Astrocyte (in vitro differentiated cells and primary cell): ENCODE measurements around the gene LYRM2. TPM values are rescaled to one million over a fixed set of nuclear protein-coding genes. Genes with fewer than 3 reads are reported as not detected.

Experiments
- DNase-seq: peaks from one replicate; pipeline ENCODE4 v3.0.0-alpha.2; 2010; ENCODE audit warnings: low read depth
- FAIRE-seq: peaks from 2 replicates; lab custom pipeline; 2011; peaks lifted over from hg19 to GRCh38; lab: Jason Lieb, UNC
- H2AFZ ChIP-seq: 2 replicates; pipeline ENCODE4 v1.6.0; 2012; ENCODE audit warnings: low read depth, low read length, inconsistent platforms
- H3K27ac ChIP-seq: 2 replicates; pipeline ENCODE4 v1.5.1; 2011; ENCODE audit warnings: low read depth, low read length, inconsistent platforms
- H3K27me3 ChIP-seq: 2 replicates; pipeline ENCODE4 v1.6.0; 2011; ENCODE audit warnings: low read length, inconsistent platforms; ENCODE audit not compliant: insufficient read depth
- H3K36me3 ChIP-seq: 2 replicates; pipeline ENCODE4 v1.5.1; 2011; ENCODE audit warnings: low read length, inconsistent platforms; ENCODE audit not compliant: insufficient read depth
- H3K4me1 ChIP-seq: 2 replicates; pipeline ENCODE4 v1.5.1; 2011; ENCODE audit warnings: low read length, inconsistent platforms; ENCODE audit not compliant: insufficient read depth
- H3K4me2 ChIP-seq: 2 replicates; pipeline ENCODE4 v1.6.0; 2012; ENCODE audit warnings: low read length, inconsistent platforms
- H3K4me3 ChIP-seq: 2 replicates; pipeline ENCODE4 v1.5.1; 2011; ENCODE audit warnings: low read depth, mild to moderate bottlenecking, low read length, inconsistent platforms; ENCODE audit not compliant: insufficient read depth
- H3K79me2 ChIP-seq: 2 replicates; pipeline ENCODE4 v1.6.0; 2012; ENCODE audit warnings: mild to moderate bottlenecking, low read length, inconsistent platforms; ENCODE audit not compliant: insufficient read depth
- H3K9ac ChIP-seq: 2 replicates; pipeline ENCODE4 v1.6.0; 2012; ENCODE audit warnings: mild to moderate bottlenecking, low read length, inconsistent platforms
- H3K9me3 ChIP-seq: 2 replicates; pipeline ENCODE4 v1.5.1; 2012; ENCODE audit warnings: low read depth, mild to moderate bottlenecking, low read length, inconsistent platforms; ENCODE audit not compliant: insufficient read depth
- H4K20me1 ChIP-seq: 2 replicates; pipeline ENCODE4 v1.6.0; 2012; ENCODE audit warnings: low read length, inconsistent platforms; ENCODE audit not compliant: insufficient read depth
- H3K27ac Mint-ChIP-seq: one replicate; pipeline ENCODE4 v1.8.0; 2021; ENCODE audit warnings: mild to moderate bottlenecking, mixed read lengths; ENCODE audit not compliant: unreplicated experiment
- H3K27me3 Mint-ChIP-seq: one replicate; pipeline ENCODE4 v1.8.0; 2021; ENCODE audit warnings: low read depth, mixed read lengths; ENCODE audit not compliant: unreplicated experiment
- H3K36me3 Mint-ChIP-seq: one replicate; pipeline ENCODE4 v1.8.0; 2021; ENCODE audit warnings: low read depth, mixed read lengths; ENCODE audit not compliant: unreplicated experiment
- H3K4me1 Mint-ChIP-seq: one replicate; pipeline ENCODE4 v1.8.0; 2021; ENCODE audit warnings: low read depth, mixed read lengths; ENCODE audit not compliant: unreplicated experiment
- H3K4me3 Mint-ChIP-seq: one replicate; pipeline ENCODE4 v1.8.0; 2021; ENCODE audit warnings: mild to moderate bottlenecking, moderate library complexity, mixed read lengths; ENCODE audit not compliant: unreplicated experiment
- H3K9me3 Mint-ChIP-seq: one replicate; pipeline ENCODE4 v1.8.0; 2021; ENCODE audit warnings: mild to moderate bottlenecking, mixed read lengths; ENCODE audit not compliant: unreplicated experiment
- EZH2 ChIP-seq: IDR thresholded peaks from 2 replicates; pipeline ENCODE4 v1.6.1; 2012; ENCODE audit warnings: mild to moderate bottlenecking, low read length, inconsistent platforms; ENCODE audit not compliant: insufficient read depth
- total RNA-seq: library from RNA; stranded (reverse); gene quantifications from 2 replicates; pipeline ENCODE4 v1.2.1, GENCODE V29; 2021
- TF ChIP-seq, protein P1 (sequence below): IDR thresholded peaks from 2 replicates; pipeline ENCODE4 v1.5.1; 2011; ENCODE audit warnings: low read depth, mild to moderate bottlenecking, inconsistent platforms, low read length, moderate library complexity; ENCODE audit not compliant: insufficient read depth

Gene LYRM2
- total RNA-seq, 1 donor from 2014 or later: 39.2 TPM

- no peak for FAIRE-seq
Measured at GRCh38 chr6:89602166-89602565, 36.4 kb downstream of the LYRM2 start.

DNA sequence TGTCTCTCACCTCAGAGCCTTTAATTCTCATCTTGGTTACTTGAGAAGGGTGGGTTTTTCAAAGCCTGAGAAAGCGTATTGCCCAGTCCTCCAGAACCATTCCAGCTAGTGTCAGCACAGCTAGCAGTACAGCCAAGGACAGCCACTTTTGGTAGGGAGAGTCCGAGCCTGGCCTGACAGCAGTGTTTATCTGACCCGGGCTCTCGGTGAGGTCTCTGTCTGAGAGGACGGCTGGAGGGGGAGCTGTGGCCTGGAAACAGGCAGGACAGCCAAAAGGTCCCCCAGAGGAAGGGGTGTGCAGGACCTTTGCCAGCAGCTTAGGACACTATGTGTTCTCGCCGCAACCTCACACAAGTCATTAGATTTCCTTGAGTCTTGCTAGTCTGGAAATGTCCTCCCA is 38.8 kb downstream of the LYRM2 start:
- no peaks in the 10 kb centered on the region for H3K4me1 Mint-ChIP-seq
- H3K9me3 Mint-ChIP-seq: peaks cover 2% of the 10 kb centered on the region
- Histone ChIP-seq H3K4me3 (no peak overlapping the region), H4K20me1 (no peaks in the 10 kb centered on the region), H3K27ac (no peak overlapping the region), H3K36me3 (no peaks in the 10 kb centered on the region), H2AFZ (no peak overlapping the region), H3K9ac (no peak overlapping the region), H3K79me2 (no peaks in the 10 kb centered on the region), H3K4me2 (no peak overlapping the region), H3K27me3 (no peaks in the 10 kb centered on the region), H3K9me3 (no peaks in the 10 kb centered on the region), H3K4me1 (no peaks in the 10 kb centered on the region)
- no peaks in the 10 kb centered on the region for H3K27me3 Mint-ChIP-seq
- peaks cover 7% of the 10 kb centered on the region for H3K36me3 Mint-ChIP-seq
- no peak for DNase-seq
- FAIRE-seq: no peak
- no peak overlapping the region for H3K27ac Mint-ChIP-seq
- H3K4me3 Mint-ChIP-seq: no peak overlapping the region
- no peak for TF ChIP-seq EZH2
- TF ChIP-seq, protein P1, sequence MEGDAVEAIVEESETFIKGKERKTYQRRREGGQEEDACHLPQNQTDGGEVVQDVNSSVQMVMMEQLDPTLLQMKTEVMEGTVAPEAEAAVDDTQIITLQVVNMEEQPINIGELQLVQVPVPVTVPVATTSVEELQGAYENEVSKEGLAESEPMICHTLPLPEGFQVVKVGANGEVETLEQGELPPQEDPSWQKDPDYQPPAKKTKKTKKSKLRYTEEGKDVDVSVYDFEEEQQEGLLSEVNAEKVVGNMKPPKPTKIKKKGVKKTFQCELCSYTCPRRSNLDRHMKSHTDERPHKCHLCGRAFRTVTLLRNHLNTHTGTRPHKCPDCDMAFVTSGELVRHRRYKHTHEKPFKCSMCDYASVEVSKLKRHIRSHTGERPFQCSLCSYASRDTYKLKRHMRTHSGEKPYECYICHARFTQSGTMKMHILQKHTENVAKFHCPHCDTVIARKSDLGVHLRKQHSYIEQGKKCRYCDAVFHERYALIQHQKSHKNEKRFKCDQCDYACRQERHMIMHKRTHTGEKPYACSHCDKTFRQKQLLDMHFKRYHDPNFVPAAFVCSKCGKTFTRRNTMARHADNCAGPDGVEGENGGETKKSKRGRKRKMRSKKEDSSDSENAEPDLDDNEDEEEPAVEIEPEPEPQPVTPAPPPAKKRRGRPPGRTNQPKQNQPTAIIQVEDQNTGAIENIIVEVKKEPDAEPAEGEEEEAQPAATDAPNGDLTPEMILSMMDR: no peak

More at GRCh38 chr6:89602166-89602565, 36.4 kb downstream of the LYRM2 start:
- no peak for DNase-seq
- Histone ChIP-seq H3K9me3 (no peaks in the 10 kb centered on the region), H3K4me3 (no peak overlapping the region), H3K9ac (no peak overlapping the region), H3K27ac (no peak overlapping the region), H2AFZ (no peak overlapping the region), H3K4me1 (no peaks in the 10 kb centered on the region), H4K20me1 (no peaks in the 10 kb centered on the region), H3K79me2 (no peaks in the 10 kb centered on the region), H3K36me3 (no peaks in the 10 kb centered on the region), H3K4me2 (no peak overlapping the region), H3K27me3 (no peaks in the 10 kb centered on the region)
- Mint-ChIP-seq H3K27me3 (no peaks in the 10 kb centered on the region), H3K36me3 (peaks cover 3% of the 10 kb centered on the region), H3K4me1 (no peaks in the 10 kb centered on the region), H3K4me3 (no peak overlapping the region), H3K9me3 (peaks cover 2% of the 10 kb centered on the region), H3K27ac (no peak overlapping the region)
- no peak for TF ChIP-seq EZH2
- TF ChIP-seq, protein P1: no peak

DNA sequence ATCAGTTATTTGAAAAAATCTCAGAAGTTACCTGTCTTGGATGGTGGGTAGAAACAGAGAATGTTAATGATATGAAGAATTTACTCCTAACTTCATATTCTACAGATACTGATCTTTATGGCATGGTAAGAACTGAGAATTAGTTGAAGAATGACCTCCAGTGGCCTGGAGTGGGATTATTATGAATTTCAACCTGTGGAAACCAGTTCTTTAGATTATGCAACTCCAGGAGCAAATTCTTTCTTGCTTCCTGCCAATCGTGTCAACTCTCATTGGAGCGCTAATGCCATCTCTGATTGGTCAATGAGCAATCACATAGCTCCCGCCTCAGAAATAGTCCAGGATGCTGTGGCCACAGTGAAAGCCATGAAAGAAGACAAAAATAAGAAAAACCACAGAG is 40.6 kb downstream of the LYRM2 start:
- H3K27ac Mint-ChIP-seq: no peak overlapping the region
- Histone ChIP-seq H3K27ac (no peak overlapping the region), H3K9me3 (no peaks in the 10 kb centered on the region), H3K9ac (no peak overlapping the region), H3K4me2 (no peak overlapping the region), H3K4me1 (no peaks in the 10 kb centered on the region), H4K20me1 (no peaks in the 10 kb centered on the region), H3K4me3 (no peak overlapping the region), H2AFZ (no peak overlapping the region), H3K79me2 (no peaks in the 10 kb centered on the region), H3K27me3 (no peaks in the 10 kb centered on the region), H3K36me3 (no peaks in the 10 kb centered on the region)
- DNase-seq (peak; percentile 12), FAIRE-seq (no peak)
- H3K4me1 Mint-ChIP-seq: no peaks in the 10 kb centered on the region
- no peaks in the 10 kb centered on the region for H3K27me3 Mint-ChIP-seq
- TF ChIP-seq EZH2: no peak
- H3K9me3 Mint-ChIP-seq: peaks cover 2% of the 10 kb centered on the region
- no peak overlapping the region for H3K4me3 Mint-ChIP-seq
- H3K36me3 Mint-ChIP-seq: peaks cover 11% of the 10 kb centered on the region
